Stimulated activated CD8-positive, alpha-beta memory T cell treated with anti-CD3 and anti-CD28 coated beads, Interleukin-2, amount 100 ng/mL, for 48 hours (primary cell): Measurements from ENCODE around the gene DLG2.

ENCODE experiments used
- DNase-seq, 2 donors: peaks; one replicate each; pipeline ENCODE4 v3.0.0-alpha.2; 2020; ENCODE audit warnings: low read depth in 2 of 2

Gene DLG2

DNA sequence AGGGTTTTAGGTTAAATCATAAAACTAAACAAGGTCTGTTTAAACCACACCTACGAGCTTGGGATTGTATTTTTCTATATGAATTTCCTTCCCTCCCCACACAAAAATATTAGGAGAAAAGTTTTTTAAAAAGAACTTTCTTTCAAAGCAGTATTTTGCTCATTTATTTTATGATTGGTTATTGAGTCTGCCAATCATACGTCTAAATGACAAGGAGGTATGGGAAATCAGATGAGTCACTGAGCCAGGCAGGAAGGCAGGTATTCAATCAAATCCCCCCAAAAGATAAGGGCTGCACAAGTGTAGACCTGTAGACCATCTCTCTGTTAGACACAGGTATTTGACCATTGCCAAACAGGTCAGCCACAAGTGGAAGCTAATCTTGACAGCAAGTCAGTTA lies 1900.8 kb downstream of the DLG2 start:
- no peak for DNase-seq

DNA sequence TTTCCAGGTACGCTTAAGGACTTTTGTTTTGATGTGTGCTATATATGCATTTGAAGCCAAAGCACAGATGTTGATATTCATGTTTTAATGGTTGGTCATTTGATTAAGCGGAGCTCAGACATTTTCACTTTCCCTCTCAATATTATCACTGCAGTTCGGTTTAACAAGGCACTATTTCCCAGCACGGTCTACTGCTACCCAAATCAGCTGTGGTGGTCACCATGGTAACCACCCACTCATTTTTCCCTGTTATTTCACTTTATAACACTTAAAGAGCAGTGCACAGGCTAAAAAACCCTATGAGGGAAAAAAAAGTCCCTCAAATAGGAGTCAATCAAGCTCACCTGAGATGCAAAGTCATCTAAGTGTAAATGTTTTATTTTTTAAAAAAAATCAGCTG lies 1901.4 kb downstream of the DLG2 start:
- no peak for DNase-seq

DNA sequence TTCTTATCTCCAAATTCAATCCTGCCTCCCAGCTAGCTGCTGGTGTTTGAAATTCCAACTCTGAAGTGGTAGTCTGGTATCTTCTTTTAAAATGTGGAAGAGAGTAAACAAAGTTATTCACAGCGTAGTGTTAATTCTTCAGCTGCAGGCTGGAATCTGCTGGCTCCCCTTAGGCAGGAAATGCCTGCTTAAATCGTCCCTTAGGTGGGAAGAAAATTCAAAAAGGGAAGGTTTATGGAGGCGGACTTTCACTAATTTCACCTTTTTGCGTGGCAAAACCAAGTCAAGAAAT lies 1901.9 kb downstream of the DLG2 start:
- DNase-seq, result no peak

DNA sequence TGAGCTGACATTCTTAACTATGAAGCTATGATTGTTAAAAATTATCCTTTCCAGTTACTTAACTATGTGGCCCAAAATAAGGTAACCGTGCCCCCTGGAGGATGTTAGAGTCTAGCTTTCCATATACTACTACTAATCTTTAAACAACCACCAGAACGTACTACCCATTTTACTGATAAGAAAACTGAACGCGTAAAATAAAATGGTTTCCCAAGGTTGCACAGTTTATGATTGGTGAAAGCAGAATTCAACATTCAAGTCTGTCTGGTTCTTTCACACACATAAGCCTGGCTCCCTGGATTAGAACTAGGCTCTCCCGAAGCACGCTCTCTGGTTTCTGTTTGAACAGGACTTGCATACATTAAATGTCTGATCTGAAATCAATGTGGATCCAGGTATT lies 1903.1 kb downstream of the DLG2 start:
- no peak for DNase-seq

DNA sequence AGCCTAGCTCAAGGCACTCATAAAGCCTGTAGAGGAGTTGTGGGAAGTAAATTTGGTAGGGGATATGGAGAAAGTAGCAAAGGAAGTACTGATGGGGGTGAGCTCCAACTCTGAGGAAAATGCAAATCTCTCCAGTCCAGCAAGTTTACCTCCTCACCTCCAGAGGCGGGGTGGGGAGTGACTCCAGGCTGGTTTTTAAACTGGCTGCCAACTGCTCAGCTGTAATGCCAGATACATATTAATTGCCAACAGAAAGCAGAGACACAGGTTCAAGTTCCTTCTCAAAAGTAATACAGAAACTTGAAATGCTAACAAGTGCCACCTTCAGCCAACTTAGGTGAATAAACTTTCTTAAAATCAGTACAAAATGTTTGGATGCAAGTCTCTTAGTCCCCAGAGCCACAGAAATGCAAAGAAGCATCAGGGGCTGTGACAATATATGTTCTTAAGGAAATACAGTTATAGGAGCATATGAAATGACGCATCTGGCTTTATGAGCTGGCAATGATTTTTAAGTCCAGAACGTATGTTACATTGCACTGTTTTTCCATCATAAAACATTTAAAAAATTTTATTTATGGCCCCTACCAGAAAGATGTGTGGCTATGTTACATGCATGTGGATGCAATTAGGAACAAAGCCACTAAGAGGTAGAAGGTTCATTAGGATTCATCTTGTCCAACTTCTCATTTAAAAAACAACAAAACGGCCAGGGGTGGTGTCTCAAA lies 1904.6 kb downstream of the DLG2 start:
- DNase-seq, result no peak

DNA sequence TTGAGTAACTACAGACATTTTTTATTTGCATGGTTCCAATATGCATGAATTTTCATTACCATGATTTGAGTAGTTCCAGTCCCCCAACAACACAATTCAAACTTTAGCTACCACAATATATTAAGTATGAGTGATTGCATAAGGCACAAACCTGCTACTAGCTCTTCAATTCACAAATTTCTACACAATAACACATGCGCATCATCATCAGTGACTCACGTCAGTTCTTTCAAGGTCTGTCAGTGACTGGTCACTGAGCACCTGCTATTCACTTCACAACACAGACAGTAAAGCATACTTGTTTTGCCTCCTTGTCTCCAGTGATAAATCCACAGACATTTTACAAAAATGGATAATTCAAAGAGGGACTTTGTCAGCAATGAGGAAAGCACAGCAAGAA lies 1905.9 kb downstream of the DLG2 start:
- DNase-seq, result no peak

DNA sequence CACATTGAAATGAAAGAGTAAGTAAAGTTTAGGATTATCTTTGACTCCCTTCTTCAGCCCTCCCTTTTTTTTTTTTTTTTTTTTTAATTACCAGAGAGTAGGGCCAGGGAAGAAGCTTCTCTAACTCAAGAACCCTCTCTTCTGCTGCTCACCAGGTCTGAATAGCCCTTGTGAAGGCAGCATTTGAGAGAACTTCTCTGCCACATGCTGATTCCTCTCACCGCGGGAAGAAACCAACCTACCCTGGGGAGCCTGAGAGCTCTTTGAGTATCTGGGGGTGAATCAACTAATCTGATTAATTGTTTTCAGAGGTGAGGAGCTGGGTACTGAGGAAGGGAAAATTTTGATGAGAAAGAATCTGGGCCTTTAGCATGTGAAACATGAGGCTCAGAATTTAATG lies 1906.5 kb downstream of the DLG2 start:
- DNase-seq, result no peak

DNA sequence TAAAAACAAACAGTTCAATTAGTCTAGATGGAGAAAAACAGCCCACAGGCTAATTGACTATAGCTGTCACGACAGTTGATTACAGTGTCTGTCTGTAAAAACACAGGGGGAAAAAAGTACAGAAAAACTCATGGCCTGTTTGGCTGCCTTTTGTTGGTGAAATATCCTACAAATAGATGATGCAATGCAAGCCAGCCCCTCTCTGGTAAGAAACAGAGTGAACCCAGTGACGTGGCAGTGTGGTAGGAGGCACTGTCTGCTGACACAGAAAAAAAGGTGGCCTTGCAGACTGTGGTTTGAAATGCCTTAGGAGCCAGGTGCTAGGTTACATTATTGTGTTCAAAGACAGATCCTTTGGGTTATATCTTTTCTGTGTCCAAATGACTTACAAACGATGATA lies 1909.6 kb downstream of the DLG2 start:
- DNase-seq, result no peak

DNA sequence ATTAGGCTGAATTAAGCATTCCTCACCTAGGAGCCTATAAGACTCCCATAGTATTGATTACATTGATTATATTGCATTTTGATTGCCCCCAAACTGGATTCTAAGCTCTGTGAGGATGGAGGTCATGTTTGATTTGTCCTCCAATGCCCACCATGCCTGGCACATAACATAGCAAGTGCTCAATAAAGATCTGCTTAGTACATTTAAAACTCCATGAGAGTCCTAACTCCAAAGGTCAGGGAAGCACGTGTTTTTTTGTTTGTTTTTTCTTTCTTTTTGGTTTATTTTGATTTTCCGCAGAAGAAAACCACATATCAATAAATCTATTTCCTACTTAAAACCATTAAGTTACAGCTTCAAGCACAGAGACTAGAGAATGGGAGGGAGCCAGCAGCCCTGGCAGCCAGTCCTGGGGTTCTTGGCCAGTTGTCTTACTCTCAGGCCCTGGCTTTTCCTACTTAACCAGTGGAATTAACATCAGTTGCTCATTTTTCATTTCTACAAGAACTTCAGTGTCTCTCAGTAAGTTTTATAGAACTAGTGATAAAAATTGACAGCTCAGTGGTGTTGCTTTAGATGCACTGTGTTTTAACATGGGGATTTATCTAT lies 1911.1 kb downstream of the DLG2 start:
- no peak for DNase-seq

DNA sequence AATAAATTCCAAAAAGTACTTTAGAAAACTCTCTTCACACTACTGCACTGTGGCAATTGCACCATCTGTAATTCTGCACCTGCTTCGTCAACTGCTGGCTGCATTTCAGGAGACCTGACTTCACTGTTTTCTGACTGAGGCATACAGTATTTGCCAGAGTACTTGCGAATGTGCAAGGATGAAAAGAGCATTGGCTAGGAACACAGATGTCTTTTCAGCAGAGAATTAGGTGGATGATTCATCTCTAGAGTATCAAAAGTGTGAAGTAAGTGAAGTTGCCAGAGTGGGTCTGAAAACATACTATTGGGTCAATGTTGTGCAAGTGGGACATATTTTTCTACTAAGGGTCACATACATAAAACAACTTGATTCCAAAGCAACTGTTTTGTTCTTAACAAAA lies 1913.4 kb downstream of the DLG2 start:
- no peak for DNase-seq

DNA sequence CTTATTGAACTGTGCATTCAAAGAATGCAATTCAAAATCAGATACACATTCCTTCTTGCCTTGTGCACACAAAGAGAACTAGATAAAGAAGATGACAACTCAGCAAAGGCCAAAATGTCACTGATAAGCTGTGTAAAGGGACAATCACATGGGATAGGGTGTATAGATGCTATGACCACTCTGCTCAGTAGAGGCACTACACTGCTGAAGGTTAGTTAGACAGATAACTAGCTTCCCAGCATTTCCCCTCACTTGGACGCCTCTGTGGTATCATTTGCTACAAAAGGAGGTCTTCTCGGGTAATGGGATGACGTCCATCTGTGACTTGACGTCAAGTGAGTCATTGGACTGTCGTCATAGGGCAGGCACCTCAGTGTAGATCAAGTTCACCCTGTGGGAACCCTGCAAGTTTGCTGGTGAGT lies 1916.0 kb downstream of the DLG2 start:
- no peak for DNase-seq

DNA sequence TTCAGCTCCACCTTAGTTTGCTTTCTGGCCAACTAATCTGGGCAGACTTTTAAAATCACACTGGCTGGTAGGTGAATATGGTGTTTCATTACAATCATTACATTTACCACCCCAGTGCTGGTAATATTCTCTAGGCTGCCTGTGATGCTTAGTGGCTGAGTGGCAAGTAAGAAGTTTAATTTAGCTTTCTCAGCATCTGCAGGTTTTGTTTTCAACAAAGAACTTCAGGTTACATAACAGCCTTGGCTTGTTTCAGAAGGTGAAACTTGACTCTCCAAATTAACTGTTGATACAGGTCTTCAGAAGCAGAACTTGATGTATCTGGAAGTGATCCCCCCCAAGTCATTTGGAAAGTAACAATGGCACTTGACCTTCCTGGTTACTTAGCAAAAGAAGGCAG lies 1917.7 kb downstream of the DLG2 start:
- no peak for DNase-seq

DNA sequence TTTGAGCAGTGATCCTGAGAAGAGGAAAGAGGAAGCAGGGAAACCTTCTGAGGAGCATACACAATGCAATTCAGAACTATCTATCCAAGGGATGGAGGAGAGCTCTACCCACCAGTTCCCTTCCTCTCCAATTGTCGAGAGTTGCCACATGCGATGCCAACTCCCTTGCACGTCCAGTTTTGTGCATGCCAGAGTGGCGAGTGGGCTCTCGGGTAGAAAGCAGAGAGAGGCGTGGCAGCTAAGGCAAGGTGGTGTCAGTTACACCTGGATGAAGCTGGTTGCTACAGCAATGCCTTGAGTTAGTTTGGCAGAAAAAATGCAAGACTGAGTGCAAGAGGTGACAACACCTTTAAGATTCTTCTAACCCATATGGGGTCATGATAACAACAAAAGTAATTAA lies 1920.6 kb downstream of the DLG2 start:
- no peak for DNase-seq

DNA sequence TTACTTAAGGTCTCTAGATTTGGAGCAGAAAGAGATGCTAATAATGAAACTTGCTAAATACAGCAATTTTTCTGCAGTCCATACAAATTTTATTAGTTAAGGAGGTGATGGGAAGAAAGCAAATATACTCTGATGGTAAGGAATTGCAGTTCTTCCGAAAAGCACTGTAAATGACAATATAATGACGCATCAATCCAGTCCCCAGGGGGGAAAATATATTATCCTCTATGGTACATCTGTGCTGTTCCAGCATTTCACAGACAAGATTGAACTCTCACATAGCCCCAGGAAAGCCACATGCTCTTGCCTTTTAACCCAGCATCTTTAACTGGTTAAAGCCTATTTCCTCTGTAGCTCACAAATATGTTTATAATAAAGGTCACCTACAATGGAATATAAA lies 1924.3 kb downstream of the DLG2 start:
- DNase-seq, result no peak

DNA sequence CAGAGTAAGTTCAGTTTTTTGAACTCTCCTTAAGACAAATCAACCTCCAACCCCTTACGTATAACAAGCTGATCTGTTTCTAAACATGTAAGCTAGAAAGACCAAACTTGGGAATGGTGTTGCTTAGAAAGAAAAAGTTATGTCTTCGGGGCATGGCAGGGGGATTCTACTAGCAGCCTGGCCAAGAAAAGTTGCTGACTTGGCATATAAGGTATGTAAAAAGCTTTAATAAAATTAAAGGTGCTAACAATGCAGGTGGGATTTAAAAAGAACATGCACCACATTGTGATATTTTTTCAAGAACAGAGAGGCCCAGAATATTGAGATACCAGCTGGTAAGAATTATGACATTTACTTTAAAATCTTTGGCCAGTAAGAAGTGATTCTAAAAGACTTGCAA lies 1929.6 kb downstream of the DLG2 start:
- DNase-seq, result no peak

DNA sequence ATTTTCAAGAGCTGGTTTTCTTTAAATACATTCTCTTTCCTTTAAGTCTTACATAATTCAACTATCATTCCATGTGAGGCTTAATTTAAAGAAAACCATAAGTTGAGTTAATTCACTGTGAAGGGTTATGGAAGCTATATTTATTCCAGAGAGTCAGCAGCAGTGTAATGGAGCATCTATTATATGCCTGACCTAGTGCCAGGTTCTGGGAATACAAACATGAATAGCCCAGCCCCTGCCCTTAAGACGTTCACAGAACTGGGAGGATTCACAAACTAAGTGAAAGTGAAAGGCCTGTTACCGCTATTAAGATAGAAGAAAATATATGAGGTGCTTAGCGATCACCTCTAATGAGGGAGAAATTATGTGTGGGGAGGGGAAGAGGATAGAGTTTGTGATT lies 1932.1 kb downstream of the DLG2 start:
- DNase-seq, result no peak

DNA sequence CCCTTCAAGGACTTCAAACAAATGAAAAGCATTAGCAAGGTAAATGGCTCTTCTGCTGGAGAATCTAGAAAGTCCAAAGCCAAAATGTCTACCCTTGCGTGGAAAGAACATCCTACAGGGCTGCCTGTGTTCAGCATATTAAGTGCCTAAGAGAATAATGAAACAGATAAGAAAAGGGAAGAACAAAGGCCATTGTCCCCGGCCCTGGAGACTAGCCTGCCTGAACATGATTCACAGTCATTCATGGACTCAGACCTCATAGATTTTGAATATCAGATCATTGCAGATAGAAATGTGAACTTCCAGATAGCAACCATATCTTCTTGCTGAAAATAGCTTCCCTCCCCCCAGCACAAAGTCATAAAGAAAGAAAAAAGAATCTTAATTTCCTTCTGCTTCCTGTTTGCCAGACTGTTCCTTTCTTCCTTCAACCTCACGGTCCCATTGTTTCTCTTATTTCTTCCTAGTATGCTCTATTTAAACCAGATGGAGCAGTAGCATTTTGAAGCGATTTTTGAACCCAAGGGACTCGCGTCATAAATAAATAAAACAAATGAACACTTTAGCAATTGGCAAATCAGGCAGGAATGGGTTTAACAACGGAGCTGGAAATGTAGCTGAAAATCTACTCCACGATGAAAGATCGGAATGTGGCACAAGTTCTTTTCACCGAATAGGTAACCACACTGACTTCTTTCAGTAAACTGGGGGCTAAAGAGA lies 1932.8 kb downstream of the DLG2 start:
- no peak for DNase-seq

DNA sequence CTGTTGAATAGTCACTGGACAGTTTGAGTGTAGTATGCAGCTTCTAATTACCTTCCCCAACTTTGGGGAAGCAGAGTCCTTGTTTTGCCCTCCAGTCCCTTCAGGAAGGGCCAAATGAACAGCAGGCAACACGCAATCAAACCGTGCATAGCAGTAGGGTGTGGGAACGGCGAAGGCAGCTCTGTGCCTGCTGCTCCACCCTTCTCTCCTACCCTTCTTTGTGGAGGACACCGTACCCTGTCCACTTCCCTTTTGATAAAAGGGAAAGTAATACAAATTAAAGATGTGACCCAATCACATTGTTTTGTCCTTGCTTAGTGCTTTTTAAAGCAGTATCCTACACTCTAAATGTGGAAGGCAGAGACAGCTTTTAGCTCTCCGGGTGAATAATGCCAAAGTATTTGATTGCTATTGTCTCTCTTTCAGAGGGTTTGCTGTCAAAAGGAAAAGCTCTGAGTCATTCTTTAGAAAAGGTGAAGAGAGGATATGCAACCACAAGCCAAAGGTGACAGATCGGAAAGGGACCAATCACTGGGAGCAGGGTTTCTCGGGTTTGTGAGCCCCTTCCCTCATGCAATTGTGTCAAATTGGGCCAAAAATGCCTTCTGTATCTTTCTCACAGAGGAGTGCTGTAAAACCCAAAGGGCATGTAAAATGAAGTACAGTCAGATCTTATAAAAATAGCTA lies 1933.7 kb downstream of the DLG2 start:
- DNase-seq, result no peak

DNA sequence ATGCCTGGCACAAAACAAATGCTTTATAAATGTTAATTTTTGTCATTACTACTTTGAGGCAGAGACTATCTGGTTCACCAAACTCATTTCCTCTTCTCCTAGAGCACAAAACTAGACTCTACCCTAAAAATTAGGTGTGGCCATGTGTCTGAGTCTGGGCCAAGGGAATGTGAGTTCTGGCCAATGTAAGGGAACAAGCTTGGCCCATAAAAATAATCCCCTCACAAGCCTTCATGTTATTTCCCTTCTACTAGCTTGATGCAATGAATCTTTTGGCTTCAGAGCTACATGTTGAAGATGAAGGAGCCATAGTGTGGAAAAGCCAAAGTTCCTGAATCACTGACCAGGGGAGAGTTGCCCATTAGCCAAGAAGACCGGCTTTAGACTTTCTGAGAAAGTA lies 1934.5 kb downstream of the DLG2 start:
- no peak for DNase-seq

DNA sequence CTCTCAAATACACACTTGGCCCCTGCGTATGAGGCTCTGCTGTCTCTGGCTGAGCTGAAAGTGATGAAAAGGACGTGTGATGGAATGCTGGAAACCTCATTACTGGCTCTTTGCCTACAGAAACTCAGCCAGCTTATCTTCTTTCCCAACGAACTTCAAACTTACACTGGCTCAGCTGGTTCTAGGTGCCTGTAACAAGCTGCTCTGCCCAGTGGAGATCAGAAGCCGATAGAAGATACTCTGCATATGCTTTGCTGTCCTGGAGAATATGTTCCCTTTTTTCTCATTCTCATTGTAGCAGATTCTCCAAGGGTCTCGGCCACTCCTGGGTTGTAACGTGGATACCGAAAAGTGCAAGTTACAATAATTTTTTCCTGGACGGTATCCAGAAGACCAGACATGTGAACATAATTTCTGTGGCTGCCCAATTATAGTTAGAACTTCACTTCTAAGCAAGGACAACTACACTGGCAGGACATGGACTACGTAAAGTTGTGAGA lies 1935.6 kb downstream of the DLG2 start:
- DNase-seq, result no peak

DNA sequence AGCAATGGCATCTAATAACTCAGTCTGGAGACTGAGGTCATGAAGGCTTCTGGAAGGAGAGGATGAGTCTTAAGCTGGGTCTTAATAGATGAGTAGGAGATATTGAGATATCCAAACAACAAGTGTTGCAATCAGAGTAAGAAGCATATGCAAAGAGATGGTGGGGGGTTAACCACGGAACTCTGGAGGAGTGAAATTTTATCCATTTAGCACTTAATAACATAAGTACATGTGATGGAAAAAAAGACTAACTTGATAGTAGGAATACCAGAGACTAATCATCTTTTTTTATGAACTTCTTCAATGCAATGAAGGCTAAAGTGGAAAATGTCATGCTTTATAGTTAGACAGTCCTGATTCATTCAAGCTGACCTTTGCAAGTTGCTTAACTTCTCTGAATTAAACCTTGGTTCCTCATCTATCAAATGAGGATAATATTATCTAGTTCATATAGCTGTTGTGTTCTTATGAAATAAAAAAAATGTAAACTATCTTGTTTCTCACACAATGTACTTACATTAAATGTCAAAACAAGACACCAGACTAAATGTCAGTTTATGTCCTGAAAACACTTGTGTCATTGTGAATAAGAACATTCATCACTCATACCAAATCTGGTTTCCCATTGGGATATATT lies 1937.9 kb downstream of the DLG2 start:
- no peak for DNase-seq

DNA sequence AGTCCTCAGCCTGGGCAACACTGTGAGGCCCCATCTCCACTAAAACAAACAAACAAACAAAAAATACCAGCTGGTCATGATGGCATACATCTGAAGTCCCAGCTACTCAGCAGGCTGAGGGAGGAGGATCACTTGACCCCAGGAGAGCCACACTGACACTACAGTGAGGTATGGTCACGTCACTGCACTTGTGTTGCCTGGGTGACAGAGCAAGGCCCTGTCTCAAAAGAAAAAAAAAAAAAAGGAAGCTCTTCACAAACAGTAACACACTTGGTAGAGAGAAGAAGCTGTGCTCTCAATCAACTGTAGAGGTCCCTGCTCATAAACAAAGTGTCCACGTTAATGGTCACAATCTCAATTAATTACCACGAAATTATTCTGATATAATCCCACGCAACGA lies 1939.4 kb downstream of the DLG2 start:
- DNase-seq, result no peak
